Liver (tissue), 9 donors: Measurements from ENCODE around the gene ZDHHC21. TPM values are rescaled to one million over a fixed set of nuclear protein-coding genes. Genes with fewer than 3 reads are reported as not detected.

ENCODE experiments used
- DNase-seq: peaks from one replicate; pipeline ENCODE4 v3.0.0-alpha.2; 2017; ENCODE audit warnings: low spot score
- H3K27ac ChIP-seq, 2 donors: one replicate each; pipeline ENCODE4 v1.7.0; 2013; ENCODE audit warnings: inconsistent platforms in 2 of 2, low read length in 2 of 2, control low read depth in 1 of 2, low read depth in 1 of 2, mild to moderate bottlenecking in 1 of 2
- H3K27me3 ChIP-seq, 4 donors: one replicate each; pipeline versions ENCODE4 v1.6.1 to v1.7.0; 2013; ENCODE audit warnings: low read length in 3 of 4, inconsistent platforms in 1 of 4, mild to moderate bottlenecking in 1 of 4, moderate library complexity in 1 of 4; ENCODE audit not compliant: control insufficient read depth in 4 of 4, insufficient read depth in 4 of 4
- H3K36me3 ChIP-seq, 4 donors: one replicate each; pipeline versions ENCODE4 v1.6.1 to v1.7.0; 2013; ENCODE audit warnings: low read length in 3 of 4, mild to moderate bottlenecking in 3 of 4, low read depth in 1 of 4, moderate library complexity in 1 of 4; ENCODE audit not compliant: control insufficient read depth in 4 of 4, insufficient read depth in 3 of 4
- H3K4me1 ChIP-seq, 4 donors: one replicate each; pipeline versions ENCODE4 v1.6.1 to v1.7.0; 2013; ENCODE audit warnings: low read length in 3 of 4, mild to moderate bottlenecking in 3 of 4, moderate library complexity in 1 of 4; ENCODE audit not compliant: control insufficient read depth in 4 of 4, insufficient read depth in 4 of 4
- H3K4me3 ChIP-seq, 3 donors: one replicate each; pipeline versions ENCODE4 v1.6.1 to v1.7.0; 2013; ENCODE audit warnings: low read length in 3 of 3, control low read depth in 1 of 3, low read depth in 1 of 3, mild to moderate bottlenecking in 1 of 3
- H3K9ac ChIP-seq, 2 donors: one replicate each; pipeline ENCODE4 v1.7.0; 2013; ENCODE audit warnings: low read length in 2 of 2, mild to moderate bottlenecking in 2 of 2, moderate library complexity in 2 of 2, control low read depth in 1 of 2, low read depth in 1 of 2
- H3K9me3 ChIP-seq, 4 donors: one replicate each; pipeline versions ENCODE4 v1.6.1 to v1.7.0; 2013; ENCODE audit warnings: low read length in 3 of 4; ENCODE audit not compliant: control insufficient read depth in 4 of 4
- EGR1 ChIP-seq, 2 donors: IDR thresholded peaks; 2 replicates each; pipeline ENCODE4 v1.6.1; 2016 to 2018; ENCODE audit warnings: antibody characterized with exemption in 2 of 2, low read depth in 2 of 2
- FOXA1 ChIP-seq: IDR thresholded peaks from 2 replicates; pipeline ENCODE4 v1.6.1; 2016; ENCODE audit warnings: antibody characterized with exemption
- FOXA2 ChIP-seq: IDR thresholded peaks from 2 replicates; pipeline ENCODE4 v1.6.1; 2016; ENCODE audit warnings: antibody characterized with exemption
- GABPA ChIP-seq, 2 donors: IDR thresholded peaks in 1 of 2; conservative IDR thresholded peaks in 1 of 2; 2 replicates each; pipeline ENCODE4 v1.6.1; 2016; ENCODE audit warnings: antibody characterized with exemption in 2 of 2, mild to moderate bottlenecking in 1 of 2, moderate library complexity in 1 of 2
- HNF4A ChIP-seq, 2 donors: conservative IDR thresholded peaks; 2 replicates each; pipeline ENCODE4 v1.6.1; 2016; ENCODE audit warnings: antibody characterized with exemption in 2 of 2, mild to moderate bottlenecking in 2 of 2
- JUND ChIP-seq, 2 donors: IDR thresholded peaks; 2 replicates each; pipeline ENCODE4 v1.6.1; 2016; ENCODE audit warnings: antibody characterized with exemption in 2 of 2
- NR2F2 ChIP-seq: IDR thresholded peaks from 2 replicates; pipeline ENCODE4 v1.6.1; 2016; ENCODE audit warnings: antibody characterized with exemption
- RAD21 ChIP-seq, 2 donors: IDR thresholded peaks; 2 replicates each; pipeline ENCODE4 v1.6.1; 2016; ENCODE audit warnings: antibody characterized with exemption in 2 of 2, mild to moderate bottlenecking in 2 of 2
- RXRA ChIP-seq, 2 donors: IDR thresholded peaks; 2 replicates each; pipeline ENCODE4 v1.6.1; 2017 to 2018; ENCODE audit warnings: antibody characterized with exemption in 2 of 2, mild to moderate bottlenecking in 1 of 2
- SP1 ChIP-seq: IDR thresholded peaks from 2 replicates; pipeline ENCODE4 v1.6.1; 2018; ENCODE audit warnings: antibody characterized with exemption, mild to moderate bottlenecking
- TAF1 ChIP-seq: conservative IDR thresholded peaks from 2 replicates; pipeline ENCODE4 v1.6.1; 2016; ENCODE audit warnings: antibody characterized with exemption, mild to moderate bottlenecking
- YY1 ChIP-seq: IDR thresholded peaks from 2 replicates; pipeline ENCODE4 v1.6.1; 2016; ENCODE audit warnings: antibody characterized with exemption, mild to moderate bottlenecking
- ZBTB33 ChIP-seq: IDR thresholded peaks from 2 replicates; pipeline ENCODE4 v1.6.1; 2016; ENCODE audit warnings: antibody characterized with exemption
- WGBS: extraction: QIAGEN DNeasy Blood & Tissue Kit; methylation state at CpG from one replicate; pipeline ENCODE4 v1.1.7; 2013; 5-methylcytosine and 5-hydroxymethylcytosine counted together
- polyA plus RNA-seq, 2 donors: library from polyadenylated mRNA; stranded (reverse) in 1 of 2; unstranded in 1 of 2; fragments of 200-250 nt in 1 of 2; fragments of >200 nt in 1 of 2; fragmentation: Nextera tagmentation in 1 of 2; extraction: Ambion mirVana in 1 of 2; gene quantifications; one replicate each; pipeline versions ENCODE4 v1.2.1 to v1.2.3, GENCODE V29; 2013 to 2015
- total RNA-seq, 2 donors: library from RNA; depleted of rRNA; stranded (reverse); fragments of >200 nt; gene quantifications; one replicate each; pipeline ENCODE4 v1.2.3, GENCODE V29; 2014
- TF ChIP-seq, protein P1 (sequence below): IDR thresholded peaks from 2 replicates; pipeline ENCODE4 v1.6.1; 2016; ENCODE audit warnings: antibody characterized with exemption
- TF ChIP-seq, protein P2 (sequence below): IDR thresholded peaks from 2 replicates; pipeline ENCODE4 v1.6.1; 2016; ENCODE audit warnings: antibody characterized with exemption, mild to moderate bottlenecking
- donor health status: healthy.
- donor health status: healthy.
- donor health status: healthy.
- donor health status: healthy.
- donor health status: healthy.

Gene ZDHHC21, protein sequence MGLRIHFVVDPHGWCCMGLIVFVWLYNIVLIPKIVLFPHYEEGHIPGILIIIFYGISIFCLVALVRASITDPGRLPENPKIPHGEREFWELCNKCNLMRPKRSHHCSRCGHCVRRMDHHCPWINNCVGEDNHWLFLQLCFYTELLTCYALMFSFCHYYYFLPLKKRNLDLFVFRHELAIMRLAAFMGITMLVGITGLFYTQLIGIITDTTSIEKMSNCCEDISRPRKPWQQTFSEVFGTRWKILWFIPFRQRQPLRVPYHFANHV
- total RNA-seq, result 1 to 10 TPM; 3.4 to 6.0 TPM
- 1 to 10 TPM; 1.3 to 2.1 TPM for polyA plus RNA-seq

DNA sequence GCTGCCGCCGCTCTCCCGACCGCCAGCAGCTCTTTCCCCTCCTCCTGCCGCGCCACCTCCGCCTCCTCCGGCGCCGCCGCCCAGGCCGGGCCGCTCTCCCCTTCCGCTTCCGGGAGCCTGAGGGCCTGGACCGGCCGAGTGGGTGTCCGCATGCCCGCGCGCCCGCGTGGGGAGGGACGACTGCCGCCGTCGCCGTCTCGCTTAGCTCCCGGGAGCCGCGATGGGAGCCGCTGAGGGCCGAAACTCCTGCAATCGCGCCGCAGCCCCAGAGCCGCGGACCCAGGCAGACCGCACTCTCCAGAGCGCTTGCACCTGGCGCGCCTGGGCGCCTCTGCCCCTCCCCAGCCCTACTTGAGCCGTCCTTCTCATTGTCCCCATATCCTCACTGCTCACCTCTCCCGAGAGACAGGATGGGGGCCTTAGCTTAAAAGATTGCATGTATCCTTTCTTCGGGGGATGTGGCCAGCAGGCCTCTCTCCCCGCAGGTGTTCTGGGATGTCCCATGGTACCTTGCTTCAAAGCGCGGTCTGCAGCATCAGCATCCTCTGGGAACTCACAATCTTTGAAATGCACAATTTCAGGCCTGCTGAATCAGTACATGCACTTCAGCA lies at the start of gene ZDHHC21:
Gene ZDHHC21, minus strand, starts transcription at position 182 of the 611 bp plus-strand sequence. CDS start 19,092 bp downstream, outside the sequence.
- DNase-seq, result peak; percentile 64
- Histone ChIP-seq H3K9ac (peak within 1 kb of the TSS; percentile 30 to 77), H3K4me1 (peaks cover 2 to 12% (median 5%) of the 10 kb centered on the region in 4 donors), H3K4me3 (peak within 1 kb of the TSS; percentile 72 to 97 (median 73)), H3K9me3 (no peaks in the 10 kb centered on the region), H3K27me3 (peaks cover 0 to 4% (median 0%) of the 10 kb centered on the region in 4 donors), H3K36me3 (peaks cover 0 to 11% (median 1%) of the 10 kb centered on the region in 4 donors), H3K27ac (no peak within 1 kb of the TSS)
- 4% methylated on average over 50 of the region's 50 CpGs for WGBS
- TF ChIP-seq GABPA (IDR thresholded peaks at IDR 0.05 in 1 of 2, conservative IDR thresholded peaks at IDR 0.05 in 1 of 2) (peak in 1 of 2 donors; percentile 81), NR2F2 (no peak)

GRCh38 chr9:14741369-14741768 lies 48.1 kb upstream of the ZDHHC21 start:
- no peaks in the 10 kb centered on the region for H3K9me3 ChIP-seq
- no peak for DNase-seq
- 82% methylated on average over 3 of the region's 3 CpGs for WGBS
- no peak overlapping the region for H3K4me3 ChIP-seq
- H3K9ac ChIP-seq, result no peak overlapping the region
- no peaks in the 10 kb centered on the region for H3K36me3 ChIP-seq
- H3K27me3 ChIP-seq, result peaks cover 0 to 4% (median 0%) of the 10 kb centered on the region in 4 donors
- H3K27ac ChIP-seq, result no peak overlapping the region
- TF ChIP-seq HNF4A (conservative IDR thresholded peaks at IDR 0.05) (no peak), GABPA (IDR thresholded peaks at IDR 0.05 in 1 of 2, conservative IDR thresholded peaks at IDR 0.05 in 1 of 2) (no peak)
- H3K4me1 ChIP-seq, result no peaks in the 10 kb centered on the region

GRCh38 chr9:14733133-14733532 lies 39.9 kb upstream of the ZDHHC21 start:
- Histone ChIP-seq H3K9me3 (no peaks in the 10 kb centered on the region), H3K4me1 (peaks cover 0 to 1% (median 0%) of the 10 kb centered on the region in 4 donors), H3K27ac (no peak overlapping the region), H3K27me3 (peaks cover 0 to under 1% (median 0%) of the 10 kb centered on the region in 4 donors), H3K4me3 (no peak overlapping the region), H3K36me3 (no peaks in the 10 kb centered on the region), H3K9ac (no peak overlapping the region)
- no peak for TF ChIP-seq TAF1
- no peak for TF ChIP-seq HNF4A (conservative IDR thresholded peaks at IDR 0.05)
- TF ChIP-seq GABPA (IDR thresholded peaks at IDR 0.05 in 1 of 2, conservative IDR thresholded peaks at IDR 0.05 in 1 of 2), result no peak
- TF ChIP-seq YY1, result no peak
- TF ChIP-seq, protein P1, sequence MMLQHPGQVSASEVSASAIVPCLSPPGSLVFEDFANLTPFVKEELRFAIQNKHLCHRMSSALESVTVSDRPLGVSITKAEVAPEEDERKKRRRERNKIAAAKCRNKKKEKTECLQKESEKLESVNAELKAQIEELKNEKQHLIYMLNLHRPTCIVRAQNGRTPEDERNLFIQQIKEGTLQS, result no peak
- TF ChIP-seq SP1, result no peak
- no peak for TF ChIP-seq ZBTB33
- TF ChIP-seq, protein P2, sequence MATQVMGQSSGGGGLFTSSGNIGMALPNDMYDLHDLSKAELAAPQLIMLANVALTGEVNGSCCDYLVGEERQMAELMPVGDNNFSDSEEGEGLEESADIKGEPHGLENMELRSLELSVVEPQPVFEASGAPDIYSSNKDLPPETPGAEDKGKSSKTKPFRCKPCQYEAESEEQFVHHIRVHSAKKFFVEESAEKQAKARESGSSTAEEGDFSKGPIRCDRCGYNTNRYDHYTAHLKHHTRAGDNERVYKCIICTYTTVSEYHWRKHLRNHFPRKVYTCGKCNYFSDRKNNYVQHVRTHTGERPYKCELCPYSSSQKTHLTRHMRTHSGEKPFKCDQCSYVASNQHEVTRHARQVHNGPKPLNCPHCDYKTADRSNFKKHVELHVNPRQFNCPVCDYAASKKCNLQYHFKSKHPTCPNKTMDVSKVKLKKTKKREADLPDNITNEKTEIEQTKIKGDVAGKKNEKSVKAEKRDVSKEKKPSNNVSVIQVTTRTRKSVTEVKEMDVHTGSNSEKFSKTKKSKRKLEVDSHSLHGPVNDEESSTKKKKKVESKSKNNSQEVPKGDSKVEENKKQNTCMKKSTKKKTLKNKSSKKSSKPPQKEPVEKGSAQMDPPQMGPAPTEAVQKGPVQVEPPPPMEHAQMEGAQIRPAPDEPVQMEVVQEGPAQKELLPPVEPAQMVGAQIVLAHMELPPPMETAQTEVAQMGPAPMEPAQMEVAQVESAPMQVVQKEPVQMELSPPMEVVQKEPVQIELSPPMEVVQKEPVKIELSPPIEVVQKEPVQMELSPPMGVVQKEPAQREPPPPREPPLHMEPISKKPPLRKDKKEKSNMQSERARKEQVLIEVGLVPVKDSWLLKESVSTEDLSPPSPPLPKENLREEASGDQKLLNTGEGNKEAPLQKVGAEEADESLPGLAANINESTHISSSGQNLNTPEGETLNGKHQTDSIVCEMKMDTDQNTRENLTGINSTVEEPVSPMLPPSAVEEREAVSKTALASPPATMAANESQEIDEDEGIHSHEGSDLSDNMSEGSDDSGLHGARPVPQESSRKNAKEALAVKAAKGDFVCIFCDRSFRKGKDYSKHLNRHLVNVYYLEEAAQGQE, result no peak
- TF ChIP-seq RXRA (IDR thresholded peaks at IDR 0.05), result no peak
- no peak for TF ChIP-seq NR2F2
- no peak for TF ChIP-seq JUND (IDR thresholded peaks at IDR 0.05)
- no peak for TF ChIP-seq FOXA1
- no peak for TF ChIP-seq EGR1 (IDR thresholded peaks at IDR 0.05; ENCODE audit: low read depth in 2 of 2)
- TF ChIP-seq RAD21 (IDR thresholded peaks at IDR 0.05), result no peak
- TF ChIP-seq FOXA2, result no peak
- WGBS, result 83% methylated on average over 5 of the region's 5 CpGs
- no peak for DNase-seq
